Airway epithelial cell (primary cell): ENCODE measurements around the gene ARHGAP27. TPM values are rescaled to one million over a fixed set of nuclear protein-coding genes. Genes with fewer than 3 reads are reported as not detected.

Source experiments
- total RNA-seq: library from RNA; depleted of rRNA; stranded (reverse); fragments of >200 nt; gene quantifications from 2 replicates; pipeline ENCODE4 v1.2.3, GENCODE V29; 2015

ARHGAP27 gene
- 39.2 and 46.1 TPM in 2 replicates for total RNA-seq

GRCh38 chr17:45432405-45433158 lies at the start of gene ARHGAP27:
TSS of gene ARHGAP27 (minus strand) at chr17:45432870. CDS start at chr17:45430279, 2,591 bp downstream.

Other genes starting within 250 kb of the ARHGAP27 start
- gene FMNL1, start 211.0 kb downstream of the ARHGAP27 start, total RNA-seq = 1.3 and 2.8 TPM in 2 replicates
- gene SPATA32, start 170.8 kb downstream of the ARHGAP27 start, total RNA-seq = not detected in 2 replicates
- 4.8 and 5.2 TPM in 2 replicates for gene MAP3K14, start 115.8 kb downstream of the ARHGAP27 start, total RNA-seq
- 17.7 and 26.9 TPM in 2 replicates for gene PLEKHM1, start 57.9 kb upstream of the ARHGAP27 start, total RNA-seq